AG04450 (cell line): Measurements from ENCODE around the gene NFYA. TPM values are rescaled to one million over a fixed set of nuclear protein-coding genes. Genes with fewer than 3 reads are reported as not detected.

Experiments
- CTCF ChIA-PET: fragments of 300-600, 350-600 bp; formaldehyde crosslinking; extraction: SDS; loops from one replicate; lab custom pipeline; 2022; ENCODE audit warnings: antibody characterized with exemption, inconsistent platforms; lab: Charles Lee
- POLR2A ChIA-PET: fragments of 350-600 bp; formaldehyde crosslinking; extraction: SDS; loops from one replicate; lab custom pipeline; 2021; ENCODE audit warnings: antibody characterized with exemption, inconsistent platforms; lab: Yijun Ruan, JAX
- DNase-seq: peaks from one replicate; pipeline ENCODE4 v3.0.0-alpha.2; 2011; ENCODE audit warnings: low read depth, low spot score
- H3K27ac ChIP-seq: one replicate; pipeline ENCODE4 v1.5.1; 2012; ENCODE audit warnings: low read depth, low read length, control low read depth
- H3K27me3 ChIP-seq: one replicate; pipeline ENCODE4 v1.6.0; 2012; ENCODE audit warnings: low read length; ENCODE audit not compliant: control insufficient read depth, insufficient read depth
- H3K4me3 ChIP-seq: 2 replicates; pipeline ENCODE4 v1.5.1; 2011; ENCODE audit warnings: mild to moderate bottlenecking, low read depth, low read length, control low read depth
- H3K9me3 ChIP-seq: 2 replicates; pipeline ENCODE4 v1.5.1; 2012; ENCODE audit warnings: low read length; ENCODE audit not compliant: control insufficient read depth, insufficient read depth
- CTCF ChIP-seq: IDR thresholded peaks from 2 replicates; pipeline ENCODE4 v1.5.1; 2011; ENCODE audit warnings: low read depth, low read length, control low read depth, inconsistent platforms
- polyA plus RNA-seq: library from polyadenylated mRNA; depleted of rRNA; stranded (reverse); fragments of >200 nt; gene quantifications from 2 replicates; pipeline ENCODE4 v1.2.3, GENCODE V29; 2011

The NFYA gene
- polyA plus RNA-seq, 1 experiment: 10.1 TPM

- no peak for TF ChIP-seq CTCF
- ChIA-PET CTCF (interaction anchor here (0.8 to 6.2 kb wide), 5 partner anchors 8 to 31 kb away, joined by 3 to 51 read pairs (median 3); no protein-coding TSS in a partner anchor), POLR2A (interaction anchor here (1.3 kb wide), 1 partner anchor 12 kb away, joined by 3 read pairs; no protein-coding TSS in a partner anchor)
- peaks cover 19% of the 10 kb centered on the region for H3K27me3 ChIP-seq
- H3K27ac ChIP-seq: no peak overlapping the region
- no peak overlapping the region for H3K4me3 ChIP-seq
- no peaks in the 10 kb centered on the region; the same call in 1 of the 2 replicates for H3K9me3 ChIP-seq
- no peak for DNase-seq
Observed at GRCh38 chr6:41036186-41036585, 36.6 kb upstream of the NFYA start.

GRCh38 chr6:41036601-41037000 lies 36.2 kb upstream of the NFYA start:
- H3K9me3 ChIP-seq: no peaks in the 10 kb centered on the region; the same call in 1 of the 2 replicates
- no peak for TF ChIP-seq CTCF
- DNase-seq: no peak
- ChIA-PET POLR2A (no interaction called here), CTCF (interaction anchor here (0.7 to 6.2 kb wide), 7 partner anchors 8 to 77 kb away, joined by 3 to 51 read pairs (median 3); no protein-coding TSS in a partner anchor)
- H3K27ac ChIP-seq: no peak overlapping the region
- H3K4me3 ChIP-seq: no peak overlapping the region
- H3K27me3 ChIP-seq: peaks cover 19% of the 10 kb centered on the region

- peaks cover 19% of the 10 kb centered on the region for H3K27me3 ChIP-seq
- DNase-seq: no peak
- no peak for TF ChIP-seq CTCF
- CTCF ChIA-PET: interaction anchor here (0.7 to 6.2 kb wide), 6 partner anchors 9 to 77 kb away, joined by 3 to 51 read pairs (median 3); no protein-coding TSS in a partner anchor
- no peak overlapping the region for H3K27ac ChIP-seq
- no peak overlapping the region for H3K4me3 ChIP-seq
- POLR2A ChIA-PET: no interaction called here
- H3K9me3 ChIP-seq: no peaks in the 10 kb centered on the region; the same call in 1 of the 2 replicates
Observed at GRCh38 chr6:41037107-41037900, 35.5 kb upstream of the NFYA start.

GRCh38 chr6:41038205-41038604 lies 34.6 kb upstream of the NFYA start:
- CTCF ChIA-PET: interaction anchor here (6.2 kb wide), 1 partner anchor 10 kb away, joined by 51 read pairs; no protein-coding TSS in a partner anchor
- DNase-seq: no peak
- no peaks in the 10 kb centered on the region for H3K9me3 ChIP-seq
- POLR2A ChIA-PET: no interaction called here
- H3K27ac ChIP-seq: no peak overlapping the region
- H3K27me3 ChIP-seq: peaks cover 19% of the 10 kb centered on the region
- TF ChIP-seq CTCF: no peak
- H3K4me3 ChIP-seq: no peak overlapping the region
